Motor neuron (in vitro differentiated cells): ENCODE results near the gene MYO16. TPM values are rescaled to one million over a fixed set of nuclear protein-coding genes. Genes with fewer than 3 reads are reported as not detected.

ENCODE experiments used
- ATAC-seq, 8 experiments: fragments of 200-7000 bp; cut with Tn5 transposase; replicated peaks in 6 of 8; 2 replicates each; pipeline ENCODE4 v1.8.0; 2021; ENCODE audit warnings: mild to moderate bottlenecking in 8 of 8, moderate library complexity in 8 of 8
- H3K27ac ChIP-seq, 2 donors: fragments of 250-450 bp; sonication (Bioruptor Pico); 2 replicates each; pipeline ENCODE4 v1.9.0; 2021; ENCODE audit warnings: antibody characterized with exemption in 2 of 2, mild to moderate bottlenecking in 2 of 2, moderate library complexity in 1 of 2
- H3K4me1 ChIP-seq, 2 donors: fragments of 250-450 bp; sonication (Bioruptor Pico); replicated peaks in 1 of 2; 2 replicates each; pipeline ENCODE4 v1.6.1; 2021; ENCODE audit warnings: antibody characterized with exemption in 2 of 2, mild to moderate bottlenecking in 2 of 2, moderate library complexity in 1 of 2
- H3K4me3 ChIP-seq, 5 donors: fragments of 250-450 bp; sonication (Bioruptor Pico); 2 replicates each; pipeline ENCODE4 v1.9.0; 2021; ENCODE audit warnings: antibody characterized with exemption in 5 of 5, mild to moderate bottlenecking in 5 of 5, moderate library complexity in 4 of 5
- WGBS, 10 experiments: fragments of 450-650 bp; shearing (Covaris generic); methylation state at CpG; one replicate each; pipeline ENCODE4 v1.0.0; 2022; 5-methylcytosine and 5-hydroxymethylcytosine counted together
- in situ Hi-C, 9 experiments: fragments of 400-800 bp; cut with MboI; loops; one replicate each; pipeline ENCODE4 v1.15.0; 2021; ENCODE audit warnings: low sequenced_read_pairs in 9 of 9, low pct_unique_long_range_greater_than_20kb in 2 of 9; ENCODE audit not compliant: unreplicated experiment in 9 of 9
- total RNA-seq, 8 experiments: library from RNA; unstranded; fragments of 300-600 nt; gene quantifications; 2 replicates each; pipeline versions ENCODE4 v1.2.3 to v1.2.4, GENCODE V29; 2022

MYO16 gene
- total RNA-seq, 8 experiments from 2014 or later: 0.18 to 16.0 (median 6.2) TPM

DNA sequence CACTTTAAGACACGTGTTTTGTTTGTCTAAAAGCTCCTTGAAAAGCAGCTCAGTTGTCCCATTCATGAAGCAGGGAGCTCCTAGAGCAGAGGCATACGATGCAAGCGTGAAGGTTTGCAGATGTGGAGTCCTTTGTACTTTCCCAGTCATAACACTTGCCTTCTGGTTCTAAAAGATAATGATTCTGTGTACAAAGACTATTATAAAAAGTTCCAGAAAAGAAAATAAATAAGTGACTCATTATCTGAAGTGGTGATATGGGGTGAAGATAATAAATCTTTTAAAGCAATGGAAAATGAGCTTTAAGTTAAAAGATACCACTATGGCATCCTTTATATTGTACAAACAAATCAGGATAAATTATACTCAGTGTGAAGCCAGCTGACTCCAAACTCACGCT, 569.9 kb downstream of the MYO16 start:
- Histone ChIP-seq H3K4me3 (no peak overlapping the region), H3K27ac (no peak overlapping the region), H3K4me1 (peaks cover 4 to 35% of the 10 kb centered on the region in 2 donors)
- no peak for ATAC-seq
- in situ Hi-C loops: no loop called here
- 12 to 83% (median 66%) methylated on average over 1 to 3 of the region's 4 CpGs; no CpG with 5 or more reads in 2 of the 10 experiments for WGBS, 10 experiments

DNA sequence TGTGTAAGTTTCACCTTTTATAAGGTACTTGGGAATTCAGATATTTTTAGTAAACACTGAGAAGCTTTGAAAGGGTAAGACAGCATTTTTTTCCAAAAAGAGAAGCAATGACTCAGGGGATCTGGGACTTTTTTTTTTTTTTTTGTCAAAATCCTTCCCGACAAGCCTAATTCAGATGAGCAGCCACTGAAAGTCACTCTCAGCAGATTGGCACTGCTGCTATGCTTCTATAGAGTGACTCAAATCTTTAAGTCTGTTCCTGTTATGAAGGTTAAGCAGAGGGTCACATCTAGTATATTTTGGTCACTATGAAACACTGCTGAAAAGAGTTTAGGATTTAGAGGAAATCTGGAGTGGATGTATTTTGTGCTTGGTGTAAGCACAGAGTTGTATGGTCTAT, 571.1 kb downstream of the MYO16 start:
- peaks cover 4 to 31% of the 10 kb centered on the region in 2 donors for H3K4me1 ChIP-seq
- no peak overlapping the region for H3K4me3 ChIP-seq
- ATAC-seq: no peak
- in situ Hi-C loops: no loop called here
- WGBS, 10 experiments: 44 to 80% (median 58%) methylated on average over 1 of the region's 1 CpG; no CpG with 5 or more reads in 6 of the 10 experiments
- H3K27ac ChIP-seq: no peak overlapping the region

DNA sequence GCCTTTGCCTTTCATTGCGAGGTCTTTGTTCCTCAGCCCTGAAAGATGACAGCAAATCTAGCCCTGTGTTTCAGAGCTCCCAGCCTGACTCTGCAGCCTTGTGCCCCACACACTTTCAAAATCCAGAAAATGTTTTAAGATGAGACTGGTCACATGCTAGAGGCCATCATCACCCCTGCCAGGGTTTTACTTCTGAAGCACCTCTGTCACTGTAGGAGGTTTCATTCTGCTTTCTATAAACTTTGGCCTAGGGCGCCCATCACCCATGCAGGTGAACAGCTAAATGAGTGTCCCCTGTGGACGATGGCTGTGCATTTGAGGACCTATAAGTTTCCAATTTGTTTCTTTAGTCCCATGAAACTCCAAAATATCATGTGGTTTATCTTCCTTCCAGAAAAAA, 574.2 kb downstream of the MYO16 start:
- Histone ChIP-seq H3K4me3 (no peak overlapping the region), H3K4me1 (peaks cover 0 to 2% of the 10 kb centered on the region in 2 donors), H3K27ac (no peak overlapping the region)
- in situ Hi-C loops: no loop called here
- WGBS, 10 experiments: 20 to 100% (median 75%) methylated on average over 1 to 3 of the region's 3 CpGs; no CpG with 5 or more reads in 2 of the 10 experiments
- ATAC-seq: no peak

DNA sequence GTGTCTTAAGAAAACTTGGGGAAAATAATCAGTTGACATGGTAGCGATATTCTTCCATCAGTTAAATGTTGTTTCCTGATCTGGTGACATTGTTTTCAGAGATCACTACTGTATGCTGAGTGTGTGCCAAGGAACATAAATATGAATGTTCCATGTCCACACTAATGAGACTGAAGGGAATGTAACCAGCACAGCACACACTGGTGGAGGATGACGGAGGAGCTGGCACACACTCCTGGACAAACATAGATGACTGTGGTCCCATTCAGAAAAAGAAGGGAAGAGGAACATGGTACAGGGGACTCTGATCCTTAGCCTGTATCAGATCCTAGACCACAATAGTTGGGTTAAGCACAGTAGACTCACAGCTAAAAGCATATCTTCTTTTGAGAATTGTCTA, 574.8 kb downstream of the MYO16 start:
- no peak overlapping the region for H3K4me3 ChIP-seq
- no peak overlapping the region for H3K27ac ChIP-seq
- in situ Hi-C loops: no loop called here
- 25 to 100% (median 90%) methylated on average over 1 to 2 of the region's 2 CpGs; no CpG with 5 or more reads in 2 of the 10 experiments for WGBS, 10 experiments
- ATAC-seq: no peak
- peaks cover 0 to 2% of the 10 kb centered on the region in 2 donors for H3K4me1 ChIP-seq

DNA sequence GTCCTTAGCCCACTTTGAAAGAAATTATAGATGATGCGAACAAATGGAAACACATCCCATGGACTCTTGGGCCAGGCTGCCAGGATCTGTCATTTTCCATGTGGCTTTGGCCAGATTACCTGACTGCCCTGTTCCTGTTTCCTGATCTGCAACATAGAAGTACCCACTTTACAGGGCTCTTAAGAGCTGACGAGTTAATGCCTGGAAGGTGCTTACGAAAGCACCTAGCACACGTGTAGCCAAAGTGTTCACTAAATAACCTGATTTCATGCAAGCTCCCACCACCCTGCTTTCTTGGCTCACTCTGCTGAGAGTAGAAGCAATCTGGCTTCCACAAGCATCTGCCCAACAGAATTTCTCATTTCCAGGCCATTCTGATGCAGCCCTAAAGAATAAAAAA, 575.2 kb downstream of the MYO16 start:
- H3K27ac ChIP-seq: no peak overlapping the region
- 80 to 100% (median 98%) methylated on average over 1 to 3 of the region's 4 CpGs; no CpG with 5 or more reads in 4 of the 10 experiments for WGBS, 10 experiments
- H3K4me1 ChIP-seq: peaks cover 0 to under 1% of the 10 kb centered on the region in 2 donors
- in situ Hi-C loops: no loop called here
- H3K4me3 ChIP-seq: no peak overlapping the region
- ATAC-seq: no peak

DNA sequence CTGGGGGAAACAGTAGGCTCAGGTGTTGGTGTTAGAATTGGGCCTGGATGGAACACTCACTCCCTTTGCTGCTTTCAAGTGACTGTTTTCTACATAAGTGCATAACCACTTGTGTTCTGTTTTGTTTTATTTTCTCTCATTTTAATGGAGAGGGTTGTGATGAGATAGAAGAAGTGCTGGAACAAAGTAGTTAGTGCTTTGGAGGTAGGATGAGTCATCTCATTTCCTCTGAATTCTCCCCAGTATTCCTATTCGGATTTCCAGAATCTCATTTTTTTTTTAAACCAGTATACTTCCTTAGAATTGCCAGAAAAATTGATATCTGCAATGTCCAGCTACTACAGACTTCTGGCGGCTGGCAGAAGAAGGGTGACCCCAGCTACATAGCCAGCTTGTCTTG, 575.9 kb downstream of the MYO16 start:
- Histone ChIP-seq H3K4me3 (no peak overlapping the region), H3K4me1 (no peaks in the 10 kb centered on the region), H3K27ac (no peak overlapping the region)
- no peak for ATAC-seq
- 0 to 94% (median 73%) methylated on average over 1 to 2 of the region's 2 CpGs; no CpG with 5 or more reads in 1 of the 10 experiments for WGBS, 10 experiments
- in situ Hi-C loops: no loop called here

DNA sequence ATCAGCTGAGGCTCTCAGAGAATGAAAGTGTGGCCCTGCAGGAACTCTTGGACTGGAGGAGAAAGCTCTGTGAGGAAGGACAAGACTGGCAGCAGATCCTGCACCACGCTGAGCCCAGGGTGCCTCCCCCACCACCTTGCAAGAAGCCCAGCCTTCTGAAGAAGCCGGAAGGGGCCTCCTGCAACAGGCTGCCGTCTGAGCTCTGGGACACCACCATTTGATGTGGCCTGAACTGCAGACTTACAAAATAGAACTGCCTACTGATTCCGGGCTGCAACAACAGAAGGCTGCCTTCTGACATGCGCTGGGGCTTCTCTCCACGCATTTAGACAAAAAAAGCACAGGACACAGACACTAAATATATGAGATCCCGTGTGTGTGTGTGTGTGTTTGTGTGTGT, 577.2 kb downstream of the MYO16 start:
- in situ Hi-C loops: no loop called here
- WGBS, 10 experiments: 60 to 89% (median 69%) methylated on average over 1 to 5 of the region's 7 CpGs; no CpG with 5 or more reads in 6 of the 10 experiments
- no peak overlapping the region for H3K4me3 ChIP-seq
- no peak overlapping the region for H3K27ac ChIP-seq
- H3K4me1 ChIP-seq: no peaks in the 10 kb centered on the region
- no peak for ATAC-seq

DNA sequence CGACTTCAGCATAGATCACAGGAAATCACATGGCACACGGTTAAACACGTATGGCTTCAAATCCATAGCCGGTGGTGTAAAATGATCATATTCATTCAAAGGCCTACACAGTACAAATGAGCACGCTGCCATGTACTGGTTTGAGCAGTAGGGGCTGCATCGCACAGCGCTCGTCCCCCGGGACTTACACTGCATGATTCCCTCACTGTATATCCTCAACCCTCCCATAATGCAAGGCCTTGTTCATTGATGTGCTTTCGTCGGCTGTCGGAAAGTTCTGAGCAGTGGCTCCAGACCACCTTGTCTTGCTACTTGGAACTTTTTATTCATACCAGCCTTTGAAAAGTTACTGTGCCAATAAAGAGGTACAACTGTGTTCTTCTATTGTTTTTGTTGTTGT, 578.2 kb downstream of the MYO16 start:
- no peak overlapping the region for H3K4me3 ChIP-seq
- peak in 1 of 8 experiments; percentile 23 for ATAC-seq
- in situ Hi-C loops: no loop called here
- no peaks in the 10 kb centered on the region for H3K4me1 ChIP-seq
- no peak overlapping the region for H3K27ac ChIP-seq
- 85 to 100% (median 94%) methylated on average over 1 to 12 of the region's 12 CpGs; no CpG with 5 or more reads in 1 of the 10 experiments for WGBS, 10 experiments

DNA sequence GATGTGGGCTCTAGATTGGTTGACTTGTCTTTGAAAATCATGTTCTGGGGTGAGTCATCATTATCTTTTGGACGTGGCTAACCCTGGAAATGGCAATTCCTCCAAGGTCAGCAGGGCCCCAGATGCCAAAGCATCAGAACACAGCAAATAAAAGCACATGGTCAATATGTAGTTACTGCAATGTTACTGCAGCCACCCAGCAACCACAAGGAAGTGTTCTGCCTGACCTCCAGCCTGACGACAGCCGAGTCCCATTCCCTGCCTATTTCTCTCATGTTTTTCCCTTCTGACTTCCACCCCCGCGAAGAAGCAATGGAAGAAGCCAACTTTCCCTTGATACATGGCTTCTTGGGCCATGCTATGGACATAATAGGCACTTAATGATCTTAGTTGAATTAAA, 579.1 kb downstream of the MYO16 start:
- no peak overlapping the region for H3K4me3 ChIP-seq
- in situ Hi-C loops: no loop called here
- 0 to 100% (median 85%) methylated on average over 1 to 5 of the region's 5 CpGs; no CpG with 5 or more reads in 2 of the 10 experiments for whole genome bisulfite sequencing, 10 experiments
- H3K4me1 ChIP-seq: no peaks in the 10 kb centered on the region
- ATAC-seq: no peak
- H3K27ac ChIP-seq: no peak overlapping the region

DNA sequence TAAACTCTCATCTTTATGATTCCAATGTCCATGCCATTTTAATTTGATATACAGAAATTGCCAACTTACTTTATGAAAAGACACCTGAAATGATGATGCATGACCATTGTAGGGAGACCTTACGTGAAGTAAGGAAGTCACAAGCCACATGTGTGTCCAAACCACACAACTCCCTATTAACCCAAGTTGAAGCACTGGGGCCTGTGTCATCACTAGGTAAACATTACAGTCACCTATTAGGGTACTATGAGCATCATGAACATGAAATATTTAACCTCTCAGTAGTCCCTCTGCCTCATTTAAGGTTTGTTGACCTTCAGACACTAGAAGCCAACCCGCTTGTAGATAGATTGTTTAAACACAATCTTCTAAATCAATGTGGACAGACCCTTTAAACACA, 580.1 kb downstream of the MYO16 start:
- Histone ChIP-seq H3K27ac (no peak overlapping the region), H3K4me1 (no peaks in the 10 kb centered on the region), H3K4me3 (no peak overlapping the region)
- in situ Hi-C loops: no loop called here
- no peak for ATAC-seq
- 40 to 100% (median 80%) methylated on average over 1 to 2 of the region's 2 CpGs; no CpG with 5 or more reads in 5 of the 10 experiments for WGBS, 10 experiments

DNA sequence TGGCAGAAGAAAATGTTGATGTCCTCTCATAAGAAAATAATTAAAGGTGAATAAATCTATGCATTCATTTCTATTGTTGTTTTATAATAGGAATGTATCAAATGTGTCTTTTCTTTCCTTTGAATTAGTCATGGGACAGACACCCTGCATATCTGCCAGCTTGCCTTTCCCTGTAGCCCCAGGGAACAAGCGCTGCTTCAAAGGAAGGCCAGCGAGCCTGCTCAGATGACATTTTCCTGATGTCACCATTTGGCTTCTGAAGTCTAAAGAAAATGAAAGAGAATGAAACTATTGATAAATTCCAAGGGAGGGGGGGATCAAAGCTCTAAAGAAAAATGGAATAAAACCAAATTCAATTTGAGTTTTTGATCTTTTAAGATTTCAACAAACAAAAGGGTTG, 582.2 kb downstream of the MYO16 start:
- in situ Hi-C loops: no loop called here
- WGBS, 10 experiments: 20 to 67% (median 55%) methylated on average over 1 to 2 of the region's 2 CpGs; no CpG with 5 or more reads in 2 of the 10 experiments
- Histone ChIP-seq H3K27ac (no peak overlapping the region), H3K4me3 (no peak overlapping the region), H3K4me1 (no peaks in the 10 kb centered on the region)
- peak in 7 of 8 experiments; percentile 36 to 95 (median 42) for ATAC-seq

DNA sequence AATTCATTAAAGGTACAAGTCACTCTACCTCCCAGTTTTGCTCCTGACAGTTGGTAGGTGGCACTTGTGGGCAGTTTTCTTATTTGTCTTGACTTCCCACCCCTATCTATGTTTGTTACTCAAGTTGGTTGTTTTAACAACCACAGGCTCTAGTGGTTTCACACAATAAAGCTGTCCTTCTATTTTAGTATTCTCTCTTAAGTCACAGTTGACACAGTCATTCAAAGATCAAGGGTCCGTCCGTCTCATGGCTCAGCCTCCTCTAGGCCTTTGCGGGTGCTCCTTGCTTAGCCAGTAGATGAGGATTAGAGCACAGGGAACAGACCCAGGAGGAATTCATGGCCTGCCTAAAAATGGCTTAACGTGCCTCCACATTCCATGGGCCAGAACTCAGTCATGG, 583.2 kb downstream of the MYO16 start:
- ATAC-seq: no peak
- in situ Hi-C loops: no loop called here
- Histone ChIP-seq H3K4me1 (no peaks in the 10 kb centered on the region), H3K4me3 (no peak overlapping the region), H3K27ac (no peak overlapping the region)
- 17 to 100% (median 98%) methylated on average over 1 to 4 of the region's 4 CpGs; no CpG with 5 or more reads in 2 of the 10 experiments for WGBS, 10 experiments

DNA sequence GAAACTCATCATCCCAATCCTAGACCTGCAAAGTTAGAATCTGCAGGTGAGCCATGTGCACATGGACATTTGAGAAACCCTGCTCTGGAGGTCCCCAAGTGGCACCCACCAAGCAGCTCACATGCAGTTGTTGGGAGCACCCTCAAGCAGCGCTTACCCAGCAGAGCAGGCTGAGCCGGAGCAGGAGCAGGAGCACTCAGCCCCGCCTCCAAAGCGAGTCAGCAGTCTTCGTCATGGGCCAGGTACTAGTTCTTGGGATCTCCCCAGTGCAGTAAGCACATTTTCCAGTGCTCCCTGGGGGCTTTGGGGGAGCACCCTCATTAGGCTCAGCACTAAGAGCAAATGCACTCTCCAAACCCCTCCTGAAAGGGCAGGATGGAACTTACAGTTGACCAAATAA, 584.3 kb downstream of the MYO16 start:
- in situ Hi-C loops: no loop called here
- WGBS, 10 experiments: 78 to 80% methylated on average over 3 of the region's 5 CpGs; no CpG with 5 or more reads in 8 of the 10 experiments
- ATAC-seq: no peak
- Histone ChIP-seq H3K4me1 (no peaks in the 10 kb centered on the region), H3K27ac (no peak overlapping the region), H3K4me3 (no peak overlapping the region)

DNA sequence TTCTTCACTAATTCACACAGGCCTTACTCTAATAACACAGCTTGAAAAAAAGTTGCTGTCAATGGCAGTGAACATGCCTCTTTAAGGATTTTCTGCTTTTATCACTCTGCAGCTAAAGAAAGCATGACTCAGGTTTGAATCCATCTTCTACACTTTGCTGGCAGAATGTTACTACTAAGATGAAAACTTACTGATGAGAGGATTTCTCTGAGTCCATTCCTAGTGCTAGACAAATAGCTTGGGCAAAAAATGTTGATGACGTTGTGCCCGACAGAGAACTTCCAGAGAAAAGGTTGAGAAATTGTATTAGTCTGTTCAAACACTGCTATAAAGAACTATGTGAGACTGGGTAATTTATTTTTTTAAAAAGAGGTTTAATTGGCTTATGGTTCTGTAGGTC, 585.0 kb downstream of the MYO16 start:
- in situ Hi-C loops: no loop called here
- Histone ChIP-seq H3K4me1 (no peaks in the 10 kb centered on the region), H3K4me3 (no peak overlapping the region), H3K27ac (no peak overlapping the region)
- no peak for ATAC-seq
- WGBS, 10 experiments: 39 to 100% (median 89%) methylated on average over 1 to 2 of the region's 2 CpGs; no CpG with 5 or more reads in 2 of the 10 experiments
